Stimulated activated CD8-positive, alpha-beta memory T cell treated with anti-CD3 and anti-CD28 coated beads, Interleukin-7, amount 100 ng/mL, for 24 hours (primary cell): ENCODE data around the gene FBLN2.
"Not testable (repeated sequence)": the region's sequence is repeated elsewhere in the genome, so short reads cannot be mapped to it uniquely, and the experiment has no call there.

ENCODE experiments used
- DNase-seq: peaks from one replicate; pipeline ENCODE4 v3.0.0-alpha.2; 2020; ENCODE audit warnings: low read depth

Gene FBLN2

GRCh38 chr3:13513913-13514517 lies 34.9 kb upstream of the FBLN2 start:
- no peak for DNase-seq

- no peak for DNase-seq
Measured at GRCh38 chr3:13514639-13515435, 34.1 kb upstream of the FBLN2 start.

GRCh38 chr3:13515786-13516759 lies 32.9 kb upstream of the FBLN2 start:
- DNase-seq = no peak

GRCh38 chr3:13516760-13517135 lies 32.2 kb upstream of the FBLN2 start:
- DNase-seq = no peak

DNA sequence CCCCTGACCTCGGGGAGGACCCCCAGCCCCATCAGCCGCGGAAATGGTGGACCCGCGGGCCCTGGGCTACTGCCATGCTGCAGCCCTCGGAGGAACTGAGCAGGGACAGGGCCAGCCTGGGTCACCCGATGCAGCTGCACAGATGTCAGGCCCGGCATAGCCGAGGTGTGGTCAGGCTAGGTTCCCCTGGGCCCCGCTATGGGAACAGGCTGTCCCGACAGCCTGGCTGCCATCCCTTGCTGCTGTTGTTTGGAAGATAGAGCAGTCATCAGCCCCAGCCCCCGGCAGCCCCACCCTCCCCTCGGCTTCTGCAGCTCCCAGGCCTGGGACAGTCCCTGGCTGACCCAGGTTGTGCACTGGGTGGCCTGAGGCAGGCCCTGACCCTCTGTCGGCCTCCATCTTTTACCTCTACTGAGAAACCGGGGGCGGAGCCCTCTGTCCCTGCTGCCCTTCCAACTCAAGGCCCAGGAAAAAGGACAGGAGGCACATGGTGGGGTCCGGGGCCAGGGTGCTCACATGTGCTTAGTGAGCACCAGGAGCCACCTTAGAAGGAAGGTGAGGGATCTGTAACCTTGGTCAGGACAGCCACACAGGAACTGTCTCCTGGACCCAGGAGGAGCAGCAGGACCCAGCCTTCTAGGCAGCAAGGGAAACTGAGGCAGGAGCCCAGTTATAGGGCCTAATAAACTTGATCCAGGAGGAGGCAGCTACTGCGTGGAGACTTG lies 31.5 kb upstream of the FBLN2 start:
- DNase-seq = no peak

GRCh38 chr3:13518516-13518953 lies 30.4 kb upstream of the FBLN2 start:
- no peak for DNase-seq

DNA sequence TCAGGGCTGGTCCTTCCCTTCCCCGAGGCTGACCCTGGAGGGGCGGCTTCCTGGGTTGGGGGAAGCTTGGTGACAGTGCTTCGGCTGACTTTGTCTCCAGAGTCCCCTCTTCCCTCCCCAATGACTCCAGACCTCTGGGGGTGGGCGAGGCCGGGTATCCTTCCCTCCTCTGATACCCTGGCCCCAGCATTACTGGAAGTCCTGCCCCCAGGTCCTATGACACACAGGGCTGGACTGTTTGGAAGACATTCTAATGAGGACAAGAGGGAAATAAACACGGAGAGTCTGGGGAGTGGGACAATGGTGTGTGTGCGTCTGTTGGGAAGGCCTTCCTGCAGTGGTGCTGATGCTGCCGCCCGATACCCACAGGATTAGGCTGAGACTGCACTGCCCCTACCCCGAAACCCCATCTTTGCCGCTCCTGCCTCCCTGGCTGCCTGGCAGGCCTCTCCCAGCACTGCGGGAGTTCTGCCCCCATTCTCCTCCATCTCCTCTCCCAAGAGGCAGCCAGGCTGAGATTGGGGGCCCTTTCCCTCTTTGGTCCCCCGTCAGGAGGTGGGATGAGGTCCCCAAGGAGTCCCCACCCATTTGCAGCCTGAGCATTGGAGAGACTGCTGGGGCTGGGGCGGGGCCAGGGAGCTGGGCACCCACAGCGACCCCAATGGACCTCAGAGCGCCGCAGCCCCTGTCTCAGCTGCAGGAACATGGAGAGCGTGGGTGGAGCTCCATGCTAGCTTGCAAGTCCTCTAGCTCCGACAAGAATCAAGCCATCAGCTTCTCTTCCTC lies 29.7 kb upstream of the FBLN2 start:
- DNase-seq = no peak

DNA sequence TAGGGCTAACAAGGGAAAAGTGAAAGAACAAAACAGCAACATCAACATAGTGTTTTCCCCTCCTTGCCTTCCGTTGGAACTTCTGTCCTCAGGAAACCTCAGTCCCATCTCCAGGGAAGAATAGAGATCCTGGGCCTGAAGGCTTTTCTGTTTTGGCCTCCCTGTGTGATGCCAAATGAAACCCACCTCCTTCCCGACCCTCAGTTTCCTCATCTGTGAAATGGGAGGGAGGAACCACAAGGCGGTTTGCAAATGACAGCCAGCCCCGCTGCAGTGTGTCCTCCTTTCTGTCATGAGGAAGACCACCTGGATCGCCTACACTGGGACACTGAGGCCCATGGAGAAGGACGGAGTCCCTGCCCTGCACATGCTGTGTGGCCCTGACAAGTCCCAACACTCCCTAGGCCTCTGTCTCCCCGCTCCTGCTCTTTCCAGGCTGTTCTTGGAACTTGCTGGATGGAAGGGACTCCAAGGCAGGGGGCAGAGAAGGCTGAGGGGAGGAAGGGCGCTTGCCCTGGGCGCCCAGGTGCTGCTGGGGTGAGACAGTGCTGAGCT lies 28.5 kb upstream of the FBLN2 start:
- DNase-seq = no peak

DNA sequence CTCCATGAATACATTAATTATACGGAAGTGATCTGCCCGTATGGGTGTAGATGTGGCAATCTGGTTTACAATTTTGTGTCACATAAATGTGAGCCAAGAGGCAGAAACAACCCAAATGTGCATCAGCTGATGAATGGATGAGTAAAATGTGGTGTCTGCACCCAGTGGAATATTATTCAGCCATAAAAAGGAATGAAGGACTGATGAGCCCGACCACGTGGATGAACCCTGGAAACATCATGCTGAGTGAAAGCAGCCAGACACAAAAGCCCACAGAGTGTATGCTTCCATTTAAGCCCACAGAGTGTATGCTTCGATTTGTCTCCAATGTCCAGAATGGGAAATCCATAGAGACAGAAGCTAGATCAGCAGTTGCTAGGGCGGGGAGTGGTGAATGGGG lies 27.6 kb upstream of the FBLN2 start:
- no peak for DNase-seq

GRCh38 chr3:13521749-13522148 lies 27.2 kb upstream of the FBLN2 start:
- DNase-seq = not testable (repeated sequence)

- no peak for DNase-seq
Measured at GRCh38 chr3:13522236-13522635, 26.7 kb upstream of the FBLN2 start.

- no peak for DNase-seq
Measured at GRCh38 chr3:13524979-13525669, 23.8 kb upstream of the FBLN2 start.

- DNase-seq = no peak
Measured at GRCh38 chr3:13525827-13526625, 22.9 kb upstream of the FBLN2 start.

- no peak for DNase-seq
Measured at GRCh38 chr3:13526626-13526949, 22.3 kb upstream of the FBLN2 start.

- no peak for DNase-seq
Measured at GRCh38 chr3:13528217-13528867, 20.6 kb upstream of the FBLN2 start.

- DNase-seq = no peak
Measured at GRCh38 chr3:13529196-13530112, 19.5 kb upstream of the FBLN2 start.

DNA sequence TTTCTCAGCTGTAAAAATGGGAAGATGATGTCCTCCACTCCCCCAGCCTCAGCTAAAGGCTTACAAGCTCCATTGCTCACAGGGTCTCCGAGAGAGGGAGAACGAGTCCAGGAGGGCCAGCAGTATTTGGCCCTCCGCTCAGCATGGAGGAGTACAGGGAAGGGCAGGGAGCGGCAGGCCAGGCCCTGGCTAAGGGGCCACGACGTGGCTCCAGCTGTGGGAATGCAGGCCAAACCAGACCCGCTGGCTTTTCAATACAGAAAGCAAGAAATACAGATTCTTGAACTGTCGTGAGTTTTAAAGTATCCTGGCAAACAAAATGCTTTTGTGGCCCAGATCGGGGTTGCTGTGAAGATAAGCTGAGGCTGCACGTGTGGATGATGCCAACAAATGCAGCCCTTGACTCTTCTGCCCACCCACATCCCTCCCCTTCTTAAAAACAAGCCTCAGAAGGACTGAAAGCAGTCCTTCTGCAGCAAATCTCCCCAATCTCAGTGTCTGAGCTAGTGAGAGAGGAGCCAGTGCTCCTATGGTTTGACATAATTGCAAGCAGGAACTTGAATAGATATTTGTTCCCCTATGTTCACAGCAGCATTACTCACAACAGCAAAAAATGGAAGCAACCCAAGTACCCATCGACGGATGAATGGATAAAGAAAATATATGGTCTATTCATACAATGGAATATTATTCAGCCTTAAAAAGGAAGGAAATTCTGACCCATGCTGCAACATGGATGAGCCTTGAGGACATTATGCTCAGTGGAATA lies 18.5 kb upstream of the FBLN2 start:
- DNase-seq = no peak
